ENCODE data around the gene C6orf15. TPM values are rescaled to one million over a fixed set of nuclear protein-coding genes. Genes with fewer than 3 reads are reported as not detected.

Gene C6orf15
- total RNA-seq, 1 experiment from 2014 or later, result not detected

GRCh38 chr6:31092238-31092637 is 20.1 kb downstream of the C6orf15 start:
- intact Hi-C loops (cut with micrococcal nuclease), result no loop called here
- Histone ChIP-seq H3K36me3 (ENCODE audit: low read depth, low read length) (no peaks in the 10 kb centered on the region), H3K4me3 (ENCODE audit: low read length) (no peak overlapping the region), H3K9me2 (replicated peaks; ENCODE audit: low read length) (no peaks in the 10 kb centered on the region), H3K9ac (ENCODE audit: low read length) (no peak overlapping the region), H3F3A (ENCODE audit: low read length, unreplicated experiment) (no peaks in the 10 kb centered on the region), H3K27me3 (ENCODE audit: low read length) (no peaks in the 10 kb centered on the region), H4K20me1 (ENCODE audit: low read length) (no peaks in the 10 kb centered on the region), H3K27ac (ENCODE audit: low read length) (no peak overlapping the region), H3K4me2 (ENCODE audit: low read length) (no peak overlapping the region), H3K9me3 (ENCODE audit: low read length) (no peaks in the 10 kb centered on the region), H3K4me1 (ENCODE audit: insufficient read depth, low read length) (peaks cover 23% of the 10 kb centered on the region), H2AFZ (ENCODE audit: low read length) (no peak overlapping the region), H3K79me2 (ENCODE audit: low read length) (no peaks in the 10 kb centered on the region)
- BruUV-seq (replicated peaks), result no TSS peak
- DNase-seq, result no peak
- no peak for ATAC-seq
- ChIA-PET CTCF (interaction anchor here (0.5 kb wide), 1 partner anchor 31 kb away, joined by 3 read pairs; no protein-coding TSS in a partner anchor), POLR2A (ENCODE audit: unreplicated experiment) (no interaction called here)
- TF ChIP-seq EZH2 (IDR thresholded peaks at IDR 0.05; ENCODE audit: low read length, unreplicated experiment) (no peak), EZH2phosphoT487 (IDR thresholded peaks at IDR 0.05; ENCODE audit: borderline replicate concordance, low read length) (no peak)
- TF ChIP-seq, protein P1, sequence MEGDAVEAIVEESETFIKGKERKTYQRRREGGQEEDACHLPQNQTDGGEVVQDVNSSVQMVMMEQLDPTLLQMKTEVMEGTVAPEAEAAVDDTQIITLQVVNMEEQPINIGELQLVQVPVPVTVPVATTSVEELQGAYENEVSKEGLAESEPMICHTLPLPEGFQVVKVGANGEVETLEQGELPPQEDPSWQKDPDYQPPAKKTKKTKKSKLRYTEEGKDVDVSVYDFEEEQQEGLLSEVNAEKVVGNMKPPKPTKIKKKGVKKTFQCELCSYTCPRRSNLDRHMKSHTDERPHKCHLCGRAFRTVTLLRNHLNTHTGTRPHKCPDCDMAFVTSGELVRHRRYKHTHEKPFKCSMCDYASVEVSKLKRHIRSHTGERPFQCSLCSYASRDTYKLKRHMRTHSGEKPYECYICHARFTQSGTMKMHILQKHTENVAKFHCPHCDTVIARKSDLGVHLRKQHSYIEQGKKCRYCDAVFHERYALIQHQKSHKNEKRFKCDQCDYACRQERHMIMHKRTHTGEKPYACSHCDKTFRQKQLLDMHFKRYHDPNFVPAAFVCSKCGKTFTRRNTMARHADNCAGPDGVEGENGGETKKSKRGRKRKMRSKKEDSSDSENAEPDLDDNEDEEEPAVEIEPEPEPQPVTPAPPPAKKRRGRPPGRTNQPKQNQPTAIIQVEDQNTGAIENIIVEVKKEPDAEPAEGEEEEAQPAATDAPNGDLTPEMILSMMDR (conservative IDR thresholded peaks at IDR 0.05; ENCODE audit: low read depth, low read length), result no peak

- intact Hi-C loops (cut with micrococcal nuclease), result no loop called here
- no peak for TF ChIP-seq EZH2phosphoT487 (IDR thresholded peaks at IDR 0.05; ENCODE audit: borderline replicate concordance, low read length)
- TF ChIP-seq EZH2 (IDR thresholded peaks at IDR 0.05; ENCODE audit: low read length, unreplicated experiment), result no peak
- TF ChIP-seq, protein P1 (conservative IDR thresholded peaks at IDR 0.05; ENCODE audit: low read depth, low read length), result no peak
- ChIA-PET POLR2A (ENCODE audit: unreplicated experiment) (no interaction called here), CTCF (no interaction called here)
- Histone ChIP-seq H3F3A (ENCODE audit: low read length, unreplicated experiment) (no peaks in the 10 kb centered on the region), H3K79me2 (ENCODE audit: low read length) (no peaks in the 10 kb centered on the region), H3K9me2 (replicated peaks; ENCODE audit: low read length) (no peaks in the 10 kb centered on the region), H3K36me3 (ENCODE audit: low read depth, low read length) (no peaks in the 10 kb centered on the region), H3K4me3 (ENCODE audit: low read length) (no peak overlapping the region), H3K9me3 (ENCODE audit: low read length) (no peaks in the 10 kb centered on the region), H2AFZ (ENCODE audit: low read length) (no peak overlapping the region), H3K27ac (ENCODE audit: low read length) (no peak overlapping the region), H4K20me1 (ENCODE audit: low read length) (no peaks in the 10 kb centered on the region), H3K9ac (ENCODE audit: low read length) (no peak overlapping the region), H3K4me1 (ENCODE audit: insufficient read depth, low read length) (peaks cover 29% of the 10 kb centered on the region), H3K4me2 (ENCODE audit: low read length) (no peak overlapping the region), H3K27me3 (ENCODE audit: low read length) (no peaks in the 10 kb centered on the region)
- DNase-seq, result no peak
- no TSS peak for BruUV-seq (replicated peaks)
- no peak for ATAC-seq
Observed at GRCh38 chr6:31091680-31092079, 20.7 kb downstream of the C6orf15 start.

- TF ChIP-seq EZH2phosphoT487 (IDR thresholded peaks at IDR 0.05; ENCODE audit: borderline replicate concordance, low read length) (no peak), EZH2 (IDR thresholded peaks at IDR 0.05; ENCODE audit: low read length, unreplicated experiment) (no peak)
- TF ChIP-seq, protein P1 (conservative IDR thresholded peaks at IDR 0.05; ENCODE audit: low read depth, low read length), result no peak
- ChIA-PET POLR2A (ENCODE audit: unreplicated experiment) (no interaction called here), CTCF (no interaction called here)
- Histone ChIP-seq H3K27ac (ENCODE audit: low read length) (no peak overlapping the region), H3K9me2 (replicated peaks; ENCODE audit: low read length) (no peaks in the 10 kb centered on the region), H3K36me3 (ENCODE audit: low read depth, low read length) (no peaks in the 10 kb centered on the region), H3K9me3 (ENCODE audit: low read length) (no peaks in the 10 kb centered on the region), H3K4me1 (ENCODE audit: insufficient read depth, low read length) (peaks cover 33% of the 10 kb centered on the region), H3K4me3 (ENCODE audit: low read length) (no peak overlapping the region), H3F3A (ENCODE audit: low read length, unreplicated experiment) (no peaks in the 10 kb centered on the region), H3K4me2 (ENCODE audit: low read length) (no peak overlapping the region), H3K79me2 (ENCODE audit: low read length) (no peaks in the 10 kb centered on the region), H2AFZ (ENCODE audit: low read length) (no peak overlapping the region), H3K27me3 (ENCODE audit: low read length) (no peaks in the 10 kb centered on the region), H3K9ac (ENCODE audit: low read length) (no peak overlapping the region), H4K20me1 (ENCODE audit: low read length) (no peaks in the 10 kb centered on the region)
- no peak for DNase-seq
- ATAC-seq, result no peak
- intact Hi-C loops (cut with micrococcal nuclease), result no loop called here
- BruUV-seq (replicated peaks), result no TSS peak
Observed at GRCh38 chr6:31090973-31091364, 21.4 kb downstream of the C6orf15 start.

Measured in PC-3 (cell line).